Nephron progenitor cell (in vitro differentiated cells): Measurements from ENCODE around the gene ZSCAN10.

Source experiments
- DNase-seq: peaks from one replicate; pipeline ENCODE4 v3.0.0; 2021
- H3K27ac Mint-ChIP-seq: 2 replicates; pipeline ENCODE4 v1.8.0; 2021; ENCODE audit warnings: mild to moderate bottlenecking, moderate library complexity, mixed read lengths
- H3K27me3 Mint-ChIP-seq: 2 replicates; pipeline ENCODE4 v1.8.0; 2021; ENCODE audit warnings: mild to moderate bottlenecking, low read depth, mixed read lengths; ENCODE audit not compliant: poor library complexity
- H3K36me3 Mint-ChIP-seq: 2 replicates; pipeline ENCODE4 v1.8.0; 2021; ENCODE audit warnings: low read depth, mixed read lengths
- H3K4me1 Mint-ChIP-seq: 2 replicates; pipeline ENCODE4 v1.8.0; 2021; ENCODE audit warnings: mixed read lengths
- H3K4me3 Mint-ChIP-seq: 2 replicates; pipeline ENCODE4 v1.8.0; 2021; ENCODE audit warnings: mild to moderate bottlenecking, moderate library complexity, mixed read lengths
- H3K9me3 Mint-ChIP-seq: 2 replicates; pipeline ENCODE4 v1.8.0; 2021; ENCODE audit warnings: mild to moderate bottlenecking, moderate library complexity, mixed read lengths
- TF ChIP-seq, protein P1 (sequence below): fragments of 200-600 bp; sonication (generic); IDR thresholded peaks from 2 replicates; pipeline ENCODE4 v1.5.0; 2021; ENCODE audit warnings: antibody characterized with exemption

The ZSCAN10 gene

DNA sequence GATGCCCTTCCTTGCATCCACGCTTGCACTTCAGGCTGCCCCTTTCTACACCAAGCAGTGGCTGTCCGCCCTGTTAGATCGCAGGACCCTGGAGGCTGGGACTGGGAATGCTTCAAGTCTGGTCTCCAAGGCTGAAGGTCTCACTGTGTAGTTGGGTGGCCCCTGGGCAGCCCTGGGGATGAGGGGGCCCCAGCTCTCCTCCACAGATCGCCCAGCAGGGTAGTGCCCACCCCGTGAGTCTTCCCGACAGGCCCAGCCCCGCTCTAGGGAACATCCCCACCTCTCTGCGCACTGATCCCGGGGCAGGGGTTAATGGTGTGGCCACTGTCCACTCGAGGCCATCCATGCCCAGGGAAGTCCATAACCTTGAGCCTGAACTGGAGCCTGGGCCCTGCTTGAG, 46.1 kb upstream of the ZSCAN10 start:
- no peaks in the 10 kb centered on the region for H3K9me3 Mint-ChIP-seq
- TF ChIP-seq, protein P1, sequence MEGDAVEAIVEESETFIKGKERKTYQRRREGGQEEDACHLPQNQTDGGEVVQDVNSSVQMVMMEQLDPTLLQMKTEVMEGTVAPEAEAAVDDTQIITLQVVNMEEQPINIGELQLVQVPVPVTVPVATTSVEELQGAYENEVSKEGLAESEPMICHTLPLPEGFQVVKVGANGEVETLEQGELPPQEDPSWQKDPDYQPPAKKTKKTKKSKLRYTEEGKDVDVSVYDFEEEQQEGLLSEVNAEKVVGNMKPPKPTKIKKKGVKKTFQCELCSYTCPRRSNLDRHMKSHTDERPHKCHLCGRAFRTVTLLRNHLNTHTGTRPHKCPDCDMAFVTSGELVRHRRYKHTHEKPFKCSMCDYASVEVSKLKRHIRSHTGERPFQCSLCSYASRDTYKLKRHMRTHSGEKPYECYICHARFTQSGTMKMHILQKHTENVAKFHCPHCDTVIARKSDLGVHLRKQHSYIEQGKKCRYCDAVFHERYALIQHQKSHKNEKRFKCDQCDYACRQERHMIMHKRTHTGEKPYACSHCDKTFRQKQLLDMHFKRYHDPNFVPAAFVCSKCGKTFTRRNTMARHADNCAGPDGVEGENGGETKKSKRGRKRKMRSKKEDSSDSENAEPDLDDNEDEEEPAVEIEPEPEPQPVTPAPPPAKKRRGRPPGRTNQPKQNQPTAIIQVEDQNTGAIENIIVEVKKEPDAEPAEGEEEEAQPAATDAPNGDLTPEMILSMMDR = no peak
- no peak overlapping the region for H3K4me3 Mint-ChIP-seq
- H3K4me1 Mint-ChIP-seq = no peaks in the 10 kb centered on the region
- DNase-seq = no peak
- peaks cover 7% of the 10 kb centered on the region for H3K36me3 Mint-ChIP-seq
- peaks cover 27% of the 10 kb centered on the region for H3K27me3 Mint-ChIP-seq
- no peak overlapping the region for H3K27ac Mint-ChIP-seq

DNA sequence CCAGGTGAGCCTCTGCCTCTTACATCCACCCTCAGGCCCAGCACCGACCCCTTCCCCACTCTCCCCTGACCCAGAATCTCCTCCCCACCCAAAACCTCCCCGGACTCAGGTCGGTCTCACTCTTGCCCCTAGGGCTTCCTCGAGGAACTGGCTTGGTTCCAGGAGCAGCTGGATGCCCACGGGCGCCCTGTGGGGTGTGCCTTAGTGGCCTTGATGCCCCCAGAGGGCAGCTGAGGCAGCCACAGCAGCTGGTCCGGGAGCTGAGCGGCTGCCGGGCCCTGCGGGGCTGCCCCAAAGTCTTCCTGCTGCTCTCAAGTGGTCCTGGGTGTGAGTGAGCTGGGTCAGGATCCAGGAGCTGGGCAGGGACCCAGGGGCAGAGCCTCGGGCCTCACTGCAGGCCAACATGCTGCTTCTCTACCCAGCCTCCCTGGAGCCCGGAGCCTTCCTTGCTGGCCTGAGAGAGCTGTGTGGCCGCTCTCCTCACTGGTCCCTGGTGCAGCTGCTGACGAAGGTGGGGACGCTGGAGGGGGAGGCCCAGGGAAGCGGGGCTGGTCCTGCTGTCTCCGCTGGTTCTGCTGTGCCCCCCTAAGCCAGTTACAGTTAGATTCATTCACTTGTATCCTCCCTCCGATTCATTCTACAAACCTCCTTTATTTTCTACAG, 45.4 kb upstream of the ZSCAN10 start:
- DNase-seq = no peak
- no peak overlapping the region for H3K27ac Mint-ChIP-seq
- peaks cover 7% of the 10 kb centered on the region for H3K36me3 Mint-ChIP-seq
- H3K9me3 Mint-ChIP-seq = no peaks in the 10 kb centered on the region
- H3K4me1 Mint-ChIP-seq = no peaks in the 10 kb centered on the region
- H3K27me3 Mint-ChIP-seq = peaks cover 26% of the 10 kb centered on the region
- TF ChIP-seq, protein P1 = no peak
- H3K4me3 Mint-ChIP-seq = no peak overlapping the region

DNA sequence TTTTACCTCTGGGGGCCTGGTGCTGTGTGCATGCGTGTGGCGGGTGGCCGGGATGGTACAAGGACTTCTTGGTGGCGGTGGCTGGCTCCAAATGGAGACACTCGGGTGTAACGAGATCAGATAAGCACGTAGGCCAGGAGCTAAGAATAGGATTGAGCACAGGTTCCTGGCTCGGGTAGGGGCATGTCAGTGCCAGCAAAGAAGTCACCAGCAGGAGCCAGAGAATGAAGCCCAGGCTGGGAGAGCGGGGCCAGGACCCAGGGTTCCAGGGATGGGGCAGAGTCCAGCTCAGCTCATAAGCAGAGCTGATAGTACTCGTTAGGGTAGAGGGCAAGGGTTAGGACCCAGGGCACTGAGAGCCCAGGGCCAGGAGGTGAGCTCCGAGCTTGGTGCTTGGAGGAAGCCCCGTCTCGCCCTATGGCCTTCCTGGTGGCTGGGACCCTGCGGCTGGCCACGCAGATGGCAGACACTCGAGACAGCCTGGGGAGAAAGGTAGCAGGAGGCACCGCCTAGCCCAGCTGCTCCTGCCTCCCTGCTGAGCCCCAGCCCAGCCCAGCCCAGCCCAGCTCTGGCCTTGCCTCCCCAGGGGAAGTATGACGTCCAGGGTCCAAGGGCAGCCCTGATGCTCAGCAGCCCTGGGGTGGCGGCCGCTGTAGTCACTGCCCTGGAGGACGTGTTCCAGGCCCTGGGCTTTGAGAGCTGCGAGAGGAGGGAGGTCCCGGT, 44.7 kb upstream of the ZSCAN10 start:
- Mint-ChIP-seq H3K27me3 (peaks cover 22% of the 10 kb centered on the region), H3K9me3 (no peaks in the 10 kb centered on the region), H3K4me1 (peaks cover 5% of the 10 kb centered on the region), H3K27ac (no peak overlapping the region), H3K4me3 (no peak overlapping the region), H3K36me3 (peaks cover 7% of the 10 kb centered on the region)
- DNase-seq = no peak
- TF ChIP-seq, protein P1 = no peak

DNA sequence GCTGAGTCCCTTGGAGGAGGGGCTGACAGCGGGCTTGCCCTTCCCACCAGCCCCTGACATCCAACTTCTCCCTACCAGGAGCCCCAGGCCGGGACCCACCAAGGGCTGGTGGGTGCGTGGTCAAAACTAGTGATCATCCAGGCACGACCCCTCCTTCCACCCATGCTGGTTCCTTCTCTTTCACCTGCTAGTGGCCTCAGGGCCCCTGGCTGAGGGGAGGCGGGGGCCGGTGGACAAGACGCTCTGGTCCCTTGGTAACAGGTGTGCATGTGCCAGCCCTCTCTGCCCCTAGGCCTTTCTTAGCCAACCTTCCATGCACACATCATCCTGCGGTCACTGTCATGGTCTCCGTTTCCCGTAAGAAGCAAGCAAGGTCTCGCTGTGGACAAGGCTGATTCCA, 44.1 kb upstream of the ZSCAN10 start:
- Mint-ChIP-seq H3K4me1 (peaks cover 5% of the 10 kb centered on the region), H3K4me3 (no peak overlapping the region), H3K36me3 (peaks cover 7% of the 10 kb centered on the region), H3K9me3 (no peaks in the 10 kb centered on the region), H3K27ac (no peak overlapping the region), H3K27me3 (peaks cover 16% of the 10 kb centered on the region)
- TF ChIP-seq, protein P1 = no peak
- no peak for DNase-seq

DNA sequence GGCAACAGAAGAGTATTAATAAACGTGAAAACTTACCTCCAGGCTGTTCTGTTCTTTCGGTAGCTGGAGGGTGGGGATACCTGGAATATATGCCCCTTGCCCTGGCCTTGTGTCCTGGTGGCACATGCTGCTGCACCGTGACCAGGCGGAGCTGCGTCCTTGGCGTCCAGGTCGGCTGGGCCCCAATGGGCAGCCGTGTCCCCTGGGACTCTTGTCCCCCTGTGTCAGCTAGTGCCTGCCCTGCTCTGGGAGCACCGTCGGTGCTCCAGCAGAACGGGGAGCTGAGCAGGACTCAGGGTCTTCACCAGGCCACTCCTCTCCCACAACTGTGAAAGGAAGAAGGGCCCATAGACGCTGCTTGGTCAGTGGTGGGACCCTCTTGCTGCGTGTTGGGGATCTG, 43.7 kb upstream of the ZSCAN10 start:
- H3K4me1 Mint-ChIP-seq = peaks cover 9% of the 10 kb centered on the region
- no peak overlapping the region for H3K27ac Mint-ChIP-seq
- no peak overlapping the region for H3K4me3 Mint-ChIP-seq
- DNase-seq = no peak
- TF ChIP-seq, protein P1 = no peak
- no peaks in the 10 kb centered on the region for H3K9me3 Mint-ChIP-seq
- peaks cover 7% of the 10 kb centered on the region for H3K36me3 Mint-ChIP-seq
- peaks cover 13% of the 10 kb centered on the region for H3K27me3 Mint-ChIP-seq

DNA sequence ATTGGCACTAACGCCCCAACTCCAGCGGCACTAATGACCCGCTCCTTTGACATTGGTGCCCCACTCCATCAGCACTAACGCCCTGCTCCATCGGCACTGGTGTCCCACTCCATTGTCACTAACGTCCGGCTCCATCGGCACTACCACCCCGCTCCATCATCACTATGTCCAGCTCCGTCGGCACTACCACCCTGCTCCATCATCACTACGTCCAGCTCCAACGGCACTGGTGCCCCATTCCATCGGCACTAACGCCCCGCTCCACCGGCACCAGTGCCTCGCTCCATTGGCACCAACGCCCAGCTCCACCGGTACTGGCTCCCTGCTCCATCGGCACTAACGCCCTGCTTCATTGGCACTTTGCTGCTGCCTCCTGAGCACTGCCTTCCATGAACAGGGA, 43.2 kb upstream of the ZSCAN10 start:
- Mint-ChIP-seq H3K4me3 (no peak overlapping the region), H3K27me3 (peaks cover 13% of the 10 kb centered on the region), H3K36me3 (peaks cover 7% of the 10 kb centered on the region), H3K27ac (no peak overlapping the region), H3K9me3 (no peaks in the 10 kb centered on the region), H3K4me1 (peaks cover 12% of the 10 kb centered on the region)
- TF ChIP-seq, protein P1 = no peak
- no peak for DNase-seq
